Progenitor cell of endocrine pancreas (in vitro differentiated cells): ENCODE measurements around the gene RAVER2. TPM values are rescaled to one million over a fixed set of nuclear protein-coding genes. Genes with fewer than 3 reads are reported as not detected.

Experiments used
- DNase-seq: peaks from one replicate; pipeline ENCODE4 v3.0.0; 2021; ENCODE audit warnings: low spot score; ENCODE audit not compliant: unreplicated experiment
- H3K27ac Mint-ChIP-seq: 2 replicates; pipeline ENCODE4 v1.8.0; 2021; ENCODE audit warnings: mild to moderate bottlenecking, moderate library complexity, mixed read lengths
- H3K27me3 Mint-ChIP-seq: 2 replicates; pipeline ENCODE4 v1.8.0; 2021; ENCODE audit warnings: mixed read lengths
- H3K36me3 Mint-ChIP-seq: 2 replicates; pipeline ENCODE4 v1.8.0; 2022; ENCODE audit warnings: mixed read lengths; ENCODE audit not compliant: insufficient read depth
- H3K4me1 Mint-ChIP-seq: 2 replicates; pipeline ENCODE4 v1.8.0; 2021; ENCODE audit warnings: low read depth, mixed read lengths
- H3K4me3 Mint-ChIP-seq: 2 replicates; pipeline ENCODE4 v1.8.0; 2021; ENCODE audit warnings: low read depth, mild to moderate bottlenecking, moderate library complexity, mixed read lengths
- H3K9me3 Mint-ChIP-seq: 2 replicates; pipeline ENCODE4 v1.8.0; 2021; ENCODE audit warnings: low read depth, mixed read lengths
- CTCF ChIP-seq: fragments of 200-600 bp; sonication (generic); IDR thresholded peaks from one replicate; pipeline ENCODE4 v1.5.0; 2021; ENCODE audit warnings: antibody characterized with exemption, mild to moderate bottlenecking; ENCODE audit not compliant: unreplicated experiment
- total RNA-seq: library from RNA; stranded (reverse); gene quantifications from 2 replicates; pipeline ENCODE4 v1.2.1, GENCODE V29; 2021

RAVER2 gene
- total RNA-seq, 1 donor from 2014 or later, result 33.8 TPM

GRCh38 chr1:64866689-64867088 lies 121.8 kb downstream of the RAVER2 start:
- Mint-ChIP-seq H3K4me3 (no peak overlapping the region), H3K4me1 (no peaks in the 10 kb centered on the region), H3K36me3 (peaks cover 24% of the 10 kb centered on the region), H3K27me3 (no peaks in the 10 kb centered on the region), H3K27ac (no peak overlapping the region), H3K9me3 (no peaks in the 10 kb centered on the region)
- TF ChIP-seq CTCF, result no peak
- no peak for DNase-seq

GRCh38 chr1:64867266-64867665 lies 122.4 kb downstream of the RAVER2 start:
- Mint-ChIP-seq H3K9me3 (no peaks in the 10 kb centered on the region), H3K4me1 (no peaks in the 10 kb centered on the region), H3K36me3 (peaks cover 27% of the 10 kb centered on the region), H3K27me3 (no peaks in the 10 kb centered on the region), H3K27ac (no peak overlapping the region), H3K4me3 (no peak overlapping the region)
- TF ChIP-seq CTCF, result no peak
- no peak for DNase-seq

GRCh38 chr1:64871256-64871655 lies 126.4 kb downstream of the RAVER2 start:
- no peak for TF ChIP-seq CTCF
- no peaks in the 10 kb centered on the region for H3K27me3 Mint-ChIP-seq
- H3K27ac Mint-ChIP-seq, result no peak overlapping the region
- peaks cover 31% of the 10 kb centered on the region for H3K36me3 Mint-ChIP-seq
- no peaks in the 10 kb centered on the region for H3K9me3 Mint-ChIP-seq
- no peak overlapping the region for H3K4me3 Mint-ChIP-seq
- no peaks in the 10 kb centered on the region for H3K4me1 Mint-ChIP-seq
- DNase-seq, result no peak

- no peaks in the 10 kb centered on the region for H3K4me1 Mint-ChIP-seq
- H3K9me3 Mint-ChIP-seq, result no peaks in the 10 kb centered on the region
- no peak overlapping the region for H3K4me3 Mint-ChIP-seq
Measured at GRCh38 chr1:64872067-64872466, 127.2 kb downstream of the RAVER2 start.

GRCh38 chr1:64873576-64873975 lies 128.7 kb downstream of the RAVER2 start:
- no peaks in the 10 kb centered on the region for H3K27me3 Mint-ChIP-seq
- H3K4me3 Mint-ChIP-seq, result no peak overlapping the region
- no peak overlapping the region for H3K27ac Mint-ChIP-seq
- no peaks in the 10 kb centered on the region for H3K9me3 Mint-ChIP-seq
- no peak for DNase-seq
- H3K4me1 Mint-ChIP-seq, result no peaks in the 10 kb centered on the region
- peaks cover 29% of the 10 kb centered on the region for H3K36me3 Mint-ChIP-seq
- TF ChIP-seq CTCF, result no peak

More at GRCh38 chr1:64872067-64872466, 127.2 kb downstream of the RAVER2 start:
- Mint-ChIP-seq H3K27me3 (no peaks in the 10 kb centered on the region), H3K36me3 (peaks cover 27% of the 10 kb centered on the region), H3K27ac (no peak overlapping the region)
- no peak for TF ChIP-seq CTCF
- no peak for DNase-seq
